GM19372 (cell line): Measurements from ENCODE around the gene PTDSS2.

Source experiments
- ATAC-seq: cut with Tn5 transposase; IDR thresholded peaks from one replicate; pipeline ENCODE4 v1.9.1; 2021; ENCODE audit warnings: mild to moderate bottlenecking, low read depth, moderate library complexity; ENCODE audit not compliant: unreplicated experiment

PTDSS2 gene

GRCh38 chr11:521177-521688 is 71.2 kb downstream of the PTDSS2 start:
- no peak for ATAC-seq

DNA sequence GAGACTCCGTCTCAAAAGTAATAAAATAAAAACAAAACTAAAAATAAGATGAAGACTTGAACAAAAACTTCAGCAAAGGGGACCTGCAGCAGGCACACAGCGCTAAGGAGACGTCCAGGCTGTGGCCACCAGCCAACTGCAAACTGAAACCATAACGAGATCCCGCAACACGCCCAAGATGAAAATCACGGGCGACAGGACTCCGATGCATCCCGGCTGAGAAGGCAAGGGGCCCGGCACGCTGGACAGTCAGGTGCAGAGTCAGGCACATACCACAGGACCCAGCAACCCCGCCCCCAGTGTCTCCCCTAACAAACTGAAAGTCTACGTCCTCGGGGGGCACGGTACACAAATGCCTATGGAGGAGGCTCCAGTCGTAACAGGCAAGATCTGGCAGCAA is 76.1 kb downstream of the PTDSS2 start:
- no peak for ATAC-seq

DNA sequence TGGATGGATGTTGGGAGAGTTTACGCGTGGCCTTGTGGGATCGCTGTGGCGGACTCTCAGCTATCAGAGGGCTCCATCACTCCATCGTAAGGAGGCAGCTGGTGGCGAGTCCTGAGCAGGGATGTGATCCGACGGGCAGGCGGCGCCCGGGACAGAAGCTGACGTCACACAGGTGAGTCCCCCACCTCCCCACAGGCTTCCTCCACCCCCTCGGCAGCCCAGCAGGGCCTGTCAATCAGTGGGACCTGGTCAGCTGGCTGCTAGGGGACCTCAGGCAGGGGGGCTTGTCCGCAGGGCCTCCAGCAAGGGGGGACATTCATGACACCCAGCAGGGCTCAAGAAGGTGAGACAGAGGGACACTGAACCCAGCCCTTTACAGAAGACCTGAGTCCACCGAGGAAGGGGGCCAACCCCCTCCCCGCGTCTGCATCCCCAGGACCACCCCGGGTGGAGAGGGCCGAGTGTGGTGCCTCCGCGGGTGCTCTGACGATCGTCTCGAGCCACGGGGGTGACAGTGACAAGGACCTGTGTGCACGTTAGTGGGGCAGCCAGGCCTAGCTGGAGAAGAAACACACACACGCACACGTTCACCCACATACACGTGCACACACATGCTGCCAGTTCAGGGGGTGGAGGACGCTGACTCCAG is 78.2 kb downstream of the PTDSS2 start:
- ATAC-seq, result no peak

- ATAC-seq, result no peak
Measured at GRCh38 chr11:528815-529727, 79.0 kb downstream of the PTDSS2 start.

DNA sequence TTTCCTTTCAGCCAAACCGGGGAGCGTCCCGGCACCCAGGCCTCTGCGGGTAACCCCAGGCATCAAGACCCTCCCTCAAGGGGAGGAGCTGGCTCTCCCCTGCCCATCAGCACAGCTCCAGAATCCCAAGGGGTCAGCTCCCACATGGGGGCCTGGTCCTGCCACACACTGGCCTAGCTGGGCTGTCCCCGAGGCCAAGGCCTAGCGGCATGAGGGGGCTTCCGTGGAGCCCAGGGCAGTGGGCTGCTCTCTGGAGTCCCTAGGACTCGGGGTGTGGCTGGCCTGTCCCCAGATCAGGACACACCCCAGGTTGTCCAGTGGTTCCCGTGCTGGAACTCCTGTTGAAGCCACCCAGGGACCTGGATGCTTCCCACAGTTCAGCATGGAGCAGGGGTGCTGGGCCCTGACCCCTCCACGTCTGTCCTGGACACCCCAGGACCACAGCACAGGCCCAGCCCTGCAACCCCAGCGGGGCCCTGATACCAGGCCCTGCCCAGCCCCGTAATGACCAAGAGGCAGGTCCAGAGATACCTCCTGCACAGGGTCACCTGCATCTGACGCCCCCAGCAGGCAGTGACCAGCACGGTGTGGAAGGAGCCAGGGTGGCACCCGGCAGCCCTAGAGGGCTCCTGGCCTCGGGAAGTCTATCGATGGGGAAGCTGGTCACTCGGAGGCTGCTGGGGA is 79.8 kb downstream of the PTDSS2 start:
- ATAC-seq, result no peak

- no peak for ATAC-seq
Measured at GRCh38 chr11:530960-531831, 81.1 kb downstream of the PTDSS2 start.

GRCh38 chr11:531919-532526 is 81.9 kb downstream of the PTDSS2 start:
- ATAC-seq, result no peak

DNA sequence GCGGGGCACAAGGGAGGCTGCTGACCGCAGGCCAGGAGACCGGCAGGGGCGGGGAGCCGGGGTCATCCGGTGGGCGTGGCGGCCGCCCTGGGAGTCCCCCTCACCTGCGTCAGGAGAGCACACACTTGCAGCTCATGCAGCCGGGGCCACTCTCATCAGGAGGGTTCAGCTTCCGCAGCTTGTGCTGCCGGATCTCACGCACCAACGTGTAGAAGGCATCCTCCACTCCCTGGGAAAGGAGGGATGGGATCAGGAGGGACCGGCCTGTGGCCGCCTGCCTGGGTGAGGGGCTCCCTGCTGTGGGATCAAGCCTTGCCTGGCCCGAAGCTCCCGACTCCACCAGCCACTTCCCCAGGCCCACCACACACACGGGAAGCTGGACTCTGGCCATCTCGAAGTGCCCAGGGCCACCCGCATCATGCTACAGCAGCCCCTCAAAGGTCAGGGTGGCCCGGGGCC is 82.5 kb downstream of the PTDSS2 start:
- ATAC-seq, result no peak

DNA sequence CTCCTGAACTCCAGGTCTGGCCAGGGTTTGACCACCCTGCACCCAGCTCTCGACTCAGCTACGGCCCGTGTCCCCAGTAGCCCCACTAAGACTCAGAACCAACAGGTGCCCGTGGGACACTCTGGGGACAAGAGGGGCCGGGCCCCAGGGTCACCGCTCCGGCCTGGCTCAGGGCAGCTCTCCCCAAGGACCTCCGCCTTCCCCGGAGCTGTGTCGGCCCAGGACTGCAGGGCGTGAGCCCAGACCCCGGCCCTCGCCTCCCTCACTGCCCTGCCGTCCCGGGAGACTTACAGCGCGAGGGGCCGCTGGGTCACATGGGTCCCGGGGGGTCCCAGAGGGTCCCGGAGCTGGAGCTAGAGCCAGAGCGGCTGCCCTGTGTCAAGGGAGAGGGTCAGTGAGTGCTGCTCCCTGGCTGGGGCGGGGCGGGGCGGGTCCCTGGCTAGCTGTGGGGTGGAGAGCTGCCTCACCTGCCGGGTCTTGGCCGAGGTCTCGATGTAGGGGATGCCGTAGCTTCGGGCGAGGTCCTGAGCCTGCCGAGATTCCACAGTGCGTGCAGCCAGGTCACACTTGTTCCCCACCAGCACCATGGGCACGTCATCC is 83.0 kb downstream of the PTDSS2 start:
- ATAC-seq, result no peak

GRCh38 chr11:533586-534395 is 83.7 kb downstream of the PTDSS2 start:
- no peak for ATAC-seq

- ATAC-seq, result no peak
Measured at GRCh38 chr11:534396-535209, 84.5 kb downstream of the PTDSS2 start.

DNA sequence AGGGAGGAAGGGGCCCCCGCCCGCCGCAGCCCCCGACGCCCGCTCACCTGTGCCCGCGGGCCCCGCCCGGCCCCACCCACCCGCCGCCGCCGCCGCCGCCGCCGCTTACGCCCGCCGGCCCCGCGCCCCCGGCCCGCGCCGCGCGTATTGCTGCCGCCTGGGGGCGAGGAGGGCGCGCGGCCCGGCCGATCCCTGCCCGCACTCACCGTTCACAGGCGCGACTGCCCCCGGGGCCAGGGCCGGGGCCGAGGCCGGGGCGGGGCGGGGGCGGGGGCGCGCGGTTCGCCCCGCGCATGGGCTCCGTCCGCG is 85.1 kb downstream of the PTDSS2 start:
- ATAC-seq, result no peak

DNA sequence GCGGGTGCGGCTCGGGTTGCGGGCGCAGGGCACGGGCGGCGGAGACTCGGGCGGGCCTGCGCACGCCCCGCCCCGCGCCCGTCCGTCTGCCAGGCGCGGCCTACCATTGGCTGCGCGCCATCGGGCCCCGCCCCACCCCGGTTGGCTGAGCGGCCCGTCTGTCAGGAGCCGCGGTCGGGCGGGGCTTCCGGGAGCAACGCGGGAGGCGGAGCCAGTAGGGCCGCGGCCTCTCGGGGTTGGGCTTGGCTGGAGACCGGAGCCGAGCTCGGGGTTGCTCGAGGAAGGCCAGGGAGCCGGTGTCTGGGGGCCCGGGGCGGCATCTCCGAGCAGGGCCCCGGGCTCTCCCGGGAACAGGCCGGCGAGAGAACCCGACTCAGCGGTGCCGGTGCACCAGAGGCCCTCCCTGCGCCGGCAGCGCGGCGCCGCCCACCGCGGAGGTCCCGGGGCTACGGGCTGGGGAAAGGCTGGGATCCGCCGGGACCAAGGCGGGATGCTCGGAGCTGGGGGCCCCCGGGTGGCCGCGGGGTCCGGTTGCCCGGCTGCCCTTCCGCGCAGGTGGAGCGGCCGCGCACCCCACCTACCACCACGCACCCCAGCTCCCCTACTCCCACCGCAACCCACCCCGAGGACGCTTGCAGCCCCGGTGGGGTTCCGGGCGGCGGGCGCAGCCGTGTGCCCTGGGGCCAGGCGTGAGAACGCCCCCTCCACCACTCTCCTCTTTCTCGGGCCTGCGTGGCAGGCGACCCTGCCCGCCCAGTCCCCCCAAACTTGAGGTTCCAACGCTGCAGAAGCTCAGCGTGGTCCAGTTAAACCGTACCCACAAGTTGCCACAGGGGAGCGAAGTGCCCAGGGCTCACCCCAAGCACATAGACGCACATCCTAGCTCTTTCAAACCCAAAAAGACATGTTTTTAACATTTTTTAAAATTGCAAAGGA is 85.7 kb downstream of the PTDSS2 start, which contains the start of gene HRAS:
Gene HRAS (minus strand): TSS at position 58 of the 936 bp plus-strand sequence.
- ATAC-seq, result peak; percentile 65

- ATAC-seq, result peak; percentile 48
Measured at GRCh38 chr11:536841-537621, 87.0 kb downstream of the PTDSS2 start, which contains the start of gene LRRC56. Gene LRRC56 (plus strand): TSS chr11:537527. CDS start chr11:540685, 3,158 bp downstream.

- no peak for ATAC-seq
Measured at GRCh38 chr11:537622-538430, 87.7 kb downstream of the PTDSS2 start.
